HCT116 (cell line): ENCODE measurements around the gene ZGPAT. TPM values are rescaled to one million over a fixed set of nuclear protein-coding genes. Genes with fewer than 3 reads are reported as not detected.

Experiments
- CBX3 ChIP-seq: IDR thresholded peaks from 2 replicates; pipeline ENCODE4 v1.6.1; 2012; ENCODE audit warnings: low read depth
- CEBPB ChIP-seq: IDR thresholded peaks from 2 replicates; pipeline ENCODE4 v1.6.1; 2012; ENCODE audit warnings: low read depth
- ELF1 ChIP-seq: IDR thresholded peaks from 2 replicates; pipeline ENCODE4 v1.6.1; 2012; ENCODE audit warnings: low read depth, borderline replicate concordance
- EZH2 ChIP-seq: fragments of 200-600 bp; sonication (generic); IDR thresholded peaks from 2 replicates; pipeline ENCODE4 v1.6.1; 2017; ENCODE audit warnings: antibody characterized with exemption, mixed run types
- EZH2phosphoT487 ChIP-seq: fragments of 200-600 bp; IDR thresholded peaks from 2 replicates; pipeline ENCODE4 v1.6.1; 2018; ENCODE audit warnings: antibody characterized with exemption, borderline replicate concordance
- JUND ChIP-seq: IDR thresholded peaks from 2 replicates; pipeline ENCODE4 v1.6.1; 2012
- REST ChIP-seq: IDR thresholded peaks from 2 replicates; pipeline ENCODE4 v1.6.1; 2012; ENCODE audit warnings: low read depth
- SRF ChIP-seq: IDR thresholded peaks from 2 replicates; pipeline ENCODE4 v1.6.1; 2012; ENCODE audit warnings: low read depth
- YY1 ChIP-seq: IDR thresholded peaks from 2 replicates; pipeline ENCODE4 v1.6.1; 2011; ENCODE audit warnings: low read length, low read depth, moderate library complexity, mild to moderate bottlenecking; ENCODE audit not compliant: insufficient replicate concordance; ENCODE audit errors: extremely low read depth
- total RNA-seq: library from RNA; stranded (reverse); gene quantifications from one replicate; pipeline ENCODE4 v1.2.1, GENCODE V29; 2021; ENCODE audit not compliant: unreplicated experiment
- TF ChIP-seq, protein P1 (sequence below), 3 experiments: fragments of 200-600 bp in 1 of 3; sonication (generic) in 1 of 3; IDR thresholded peaks in 2 of 3; conservative IDR thresholded peaks in 1 of 3; 2 replicates each; pipeline ENCODE4 v1.5.1; 2012 to 2017; ENCODE audit warnings: low read depth in 2 of 3, low read length in 2 of 3, antibody characterized with exemption in 1 of 3, borderline replicate concordance in 1 of 3, control low read depth in 1 of 3, mild to moderate bottlenecking in 1 of 3, mixed read lengths in 1 of 3, mixed run types in 1 of 3, moderate library complexity in 1 of 3; ENCODE audit not compliant: insufficient read depth in 1 of 3
- TF ChIP-seq, protein P2 (sequence below): IDR thresholded peaks from 2 replicates; pipeline ENCODE4 v1.6.1; 2012

Gene ZGPAT
- total RNA-seq, 1 experiment from 2014 or later, result 30.6 TPM

DNA sequence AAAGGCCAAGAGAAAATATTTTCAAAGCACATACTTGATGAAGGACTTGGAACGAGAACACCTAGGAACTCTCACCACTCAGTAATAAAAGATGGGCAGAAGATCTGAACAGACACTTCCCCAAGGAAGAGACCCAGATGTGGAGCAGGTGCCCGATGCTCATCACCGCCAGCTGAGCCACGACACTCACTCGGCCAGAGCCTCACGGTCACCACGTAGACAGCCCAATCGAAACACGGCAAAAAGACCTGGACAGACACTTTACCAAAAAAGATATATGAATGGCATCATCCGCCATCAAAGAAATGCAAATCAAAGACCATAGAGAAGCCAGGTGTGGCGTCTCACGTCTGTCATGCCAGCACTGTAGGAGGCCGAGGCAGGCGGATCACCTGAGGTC, 73.3 kb downstream of the ZGPAT start (continued):
- TF ChIP-seq REST (no peak), EZH2 (no peak), YY1 (no peak), CEBPB (no peak), EZH2phosphoT487 (no peak), CBX3 (no peak), ELF1 (no peak), JUND (no peak), SRF (no peak)
- TF ChIP-seq, protein P1, sequence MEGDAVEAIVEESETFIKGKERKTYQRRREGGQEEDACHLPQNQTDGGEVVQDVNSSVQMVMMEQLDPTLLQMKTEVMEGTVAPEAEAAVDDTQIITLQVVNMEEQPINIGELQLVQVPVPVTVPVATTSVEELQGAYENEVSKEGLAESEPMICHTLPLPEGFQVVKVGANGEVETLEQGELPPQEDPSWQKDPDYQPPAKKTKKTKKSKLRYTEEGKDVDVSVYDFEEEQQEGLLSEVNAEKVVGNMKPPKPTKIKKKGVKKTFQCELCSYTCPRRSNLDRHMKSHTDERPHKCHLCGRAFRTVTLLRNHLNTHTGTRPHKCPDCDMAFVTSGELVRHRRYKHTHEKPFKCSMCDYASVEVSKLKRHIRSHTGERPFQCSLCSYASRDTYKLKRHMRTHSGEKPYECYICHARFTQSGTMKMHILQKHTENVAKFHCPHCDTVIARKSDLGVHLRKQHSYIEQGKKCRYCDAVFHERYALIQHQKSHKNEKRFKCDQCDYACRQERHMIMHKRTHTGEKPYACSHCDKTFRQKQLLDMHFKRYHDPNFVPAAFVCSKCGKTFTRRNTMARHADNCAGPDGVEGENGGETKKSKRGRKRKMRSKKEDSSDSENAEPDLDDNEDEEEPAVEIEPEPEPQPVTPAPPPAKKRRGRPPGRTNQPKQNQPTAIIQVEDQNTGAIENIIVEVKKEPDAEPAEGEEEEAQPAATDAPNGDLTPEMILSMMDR (IDR thresholded peaks at IDR 0.05 in 2 of 3, conservative IDR thresholded peaks at IDR 0.05 in 1 of 3; ENCODE audit: borderline replicate concordance in 1 of 3, insufficient read depth in 1 of 3, low read depth in 2 of 3, low read length in 2 of 3), result no peak
- TF ChIP-seq, protein P2, sequence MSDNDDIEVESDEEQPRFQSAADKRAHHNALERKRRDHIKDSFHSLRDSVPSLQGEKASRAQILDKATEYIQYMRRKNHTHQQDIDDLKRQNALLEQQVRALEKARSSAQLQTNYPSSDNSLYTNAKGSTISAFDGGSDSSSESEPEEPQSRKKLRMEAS, result no peak
- TF ChIP-seq, all 23 proteins: peak for 0
